H1 (cell line): Measurements from ENCODE around the gene NCAPG2. TPM values are rescaled to one million over a fixed set of nuclear protein-coding genes. Genes with fewer than 3 reads are reported as not detected.

Source experiments
- CTCF ChIA-PET: fragments of 300-600 bp; sonication (Branson Sonifier 250); formaldehyde crosslinking; loops from one replicate; lab custom pipeline; 2021; ENCODE audit not compliant: partially characterized antibody; lab: Charles Lee
- POLR2A ChIA-PET: fragments of 300-600 bp; sonication (Branson Sonifier 250); formaldehyde crosslinking; loops from one replicate; lab custom pipeline; 2021; ENCODE audit warnings: inconsistent platforms; ENCODE audit not compliant: partially characterized antibody; lab: Charles Lee
- DNase-seq, 2 experiments: peaks; one replicate each; pipeline versions ENCODE4 v3.0.0 to v3.0.0-alpha.2; 2010 to 2022; ENCODE audit warnings: low spot score in 2 of 2, low read depth in 1 of 2, mixed read lengths in 1 of 2
- FAIRE-seq: peaks from 2 replicates; lab custom pipeline; 2011; peaks lifted over from hg19 to GRCh38; lab: Jason Lieb, UNC
- H2AFZ ChIP-seq: 2 replicates; pipeline ENCODE4 v1.8.1; 2012; ENCODE audit warnings: low read length, inconsistent platforms
- H2AK5ac ChIP-seq: 2 replicates; pipeline ENCODE4 v1.6.1; 2013; ENCODE audit warnings: low read depth, low read length
- H2BK120ac ChIP-seq: replicated peaks from 2 replicates; pipeline ENCODE3; 2013; ENCODE audit warnings: low read depth, low read length, inconsistent platforms
- H2BK12ac ChIP-seq: 2 replicates; pipeline ENCODE4 v1.6.1; 2013; ENCODE audit warnings: low read depth, low read length
- H2BK15ac ChIP-seq: 2 replicates; pipeline ENCODE4 v1.6.1; 2013; ENCODE audit warnings: low read length
- H2BK20ac ChIP-seq: 2 replicates; pipeline ENCODE4 v1.6.1; 2013; ENCODE audit warnings: low read length
- H2BK5ac ChIP-seq: 2 replicates; pipeline ENCODE4 v1.6.1; 2013; ENCODE audit warnings: low read depth, low read length
- H3K14ac ChIP-seq: 2 replicates; pipeline ENCODE4 v1.6.1; 2013; ENCODE audit warnings: inconsistent platforms; ENCODE audit not compliant: insufficient read length
- H3K18ac ChIP-seq: 2 replicates; pipeline ENCODE4 v1.6.1; 2013; ENCODE audit warnings: low read length; ENCODE audit errors: extremely low read depth
- H3K23ac ChIP-seq: 2 replicates; pipeline ENCODE4 v1.6.1; 2013; ENCODE audit warnings: inconsistent platforms; ENCODE audit not compliant: insufficient read length
- H3K23me2 ChIP-seq: 2 replicates; pipeline ENCODE4 v1.6.1; 2013; ENCODE audit warnings: low read depth, low read length
- H3K27ac ChIP-seq: 2 replicates; pipeline ENCODE4 v1.6.1; 2011; ENCODE audit warnings: low read depth, low read length, inconsistent platforms
- H3K27me3 ChIP-seq, 4 experiments: replicated peaks in 1 of 4; 1 replicate in 1 of 4; 2 replicates in 3 of 4; pipeline versions ENCODE4 v1.6.1 to v1.8.1; 2011 to 2013; ENCODE audit warnings: low read length in 3 of 4, mild to moderate bottlenecking in 3 of 4, inconsistent platforms in 2 of 4, mixed read lengths in 2 of 4, moderate library complexity in 1 of 4; ENCODE audit not compliant: control insufficient read depth in 3 of 4, insufficient read depth in 3 of 4; ENCODE audit errors: extremely low read depth in 1 of 4
- H3K36me3 ChIP-seq, 4 experiments: 2 replicates each; pipeline versions ENCODE4 v1.6.1 to v1.8.1; 2011 to 2013; ENCODE audit warnings: mild to moderate bottlenecking in 4 of 4, low read length in 3 of 4, moderate library complexity in 2 of 4, control low read depth in 1 of 4, inconsistent platforms in 1 of 4; ENCODE audit not compliant: insufficient read depth in 4 of 4, control insufficient read depth in 2 of 4
- H3K4ac ChIP-seq: replicated peaks from 2 replicates; pipeline ENCODE3; 2013; ENCODE audit warnings: low read length, low read depth, mixed read lengths, inconsistent platforms; ENCODE audit not compliant: insufficient read length
- H3K4me1 ChIP-seq, 4 experiments: replicated peaks in 1 of 4; 1 replicate in 1 of 4; 2 replicates in 3 of 4; pipeline versions ENCODE4 v1.6.1 to v1.8.1; 2011 to 2013; ENCODE audit warnings: low read length in 3 of 4, inconsistent platforms in 2 of 4, mixed read lengths in 1 of 4; ENCODE audit not compliant: insufficient read depth in 4 of 4, control insufficient read depth in 3 of 4
- H3K4me2 ChIP-seq, 2 experiments: 2 replicates each; pipeline versions ENCODE4 v1.6.1 to v1.8.1; 2011 to 2013; ENCODE audit warnings: low read depth in 2 of 2, low read length in 2 of 2, control low read depth in 1 of 2, inconsistent platforms in 1 of 2, mild to moderate bottlenecking in 1 of 2; ENCODE audit not compliant: insufficient read depth in 1 of 2
- H3K4me3 ChIP-seq, 4 experiments: fragments of 200-600, 300-600 bp in 1 of 4; sonication (generic), shearing (Covaris generic), sonication (Bioruptor Twin) in 1 of 4; 2 replicates each; pipeline versions ENCODE4 v1.5.1 to v1.8.1; 2011 to 2016; ENCODE audit warnings: low read length in 4 of 4, low read depth in 3 of 4, control low read depth in 2 of 4, inconsistent platforms in 2 of 4, mild to moderate bottlenecking in 2 of 4, mixed read lengths in 1 of 4, moderate library complexity in 1 of 4; ENCODE audit not compliant: insufficient read depth in 2 of 4; ENCODE audit errors: extremely low read depth in 1 of 4
- H3K56ac ChIP-seq: replicated peaks from 2 replicates; pipeline ENCODE3; 2013; ENCODE audit warnings: low read depth, mild to moderate bottlenecking, mixed read lengths, low read length, inconsistent platforms; ENCODE audit not compliant: insufficient read length
- H3K79me1 ChIP-seq: 2 replicates; pipeline ENCODE4 v1.6.1; 2013; ENCODE audit warnings: low read depth, low read length, control low read depth
- H3K79me2 ChIP-seq, 2 experiments: 2 replicates each; pipeline versions ENCODE4 v1.6.1 to v1.8.1; 2012 to 2013; ENCODE audit warnings: low read length in 2 of 2, mild to moderate bottlenecking in 2 of 2, inconsistent platforms in 1 of 2; ENCODE audit not compliant: insufficient read depth in 2 of 2, control insufficient read depth in 1 of 2
- H3K9ac ChIP-seq, 4 experiments: replicated peaks in 1 of 4; 1 replicate in 1 of 4; 2 replicates in 3 of 4; pipeline versions ENCODE4 v1.6.1 to v1.8.1; 2011 to 2013; ENCODE audit warnings: low read depth in 3 of 4, low read length in 3 of 4, control low read depth in 2 of 4, mild to moderate bottlenecking in 2 of 4, moderate library complexity in 2 of 4, inconsistent platforms in 1 of 4; ENCODE audit errors: extremely low read depth in 1 of 4
- H3K9me3 ChIP-seq, 2 experiments: 2 replicates each; pipeline versions ENCODE4 v1.6.1 to v1.8.1; 2012 to 2013; ENCODE audit warnings: mild to moderate bottlenecking in 2 of 2, moderate library complexity in 2 of 2, control low read depth in 1 of 2, inconsistent platforms in 1 of 2, low read depth in 1 of 2, low read length in 1 of 2, mixed read lengths in 1 of 2; ENCODE audit not compliant: insufficient read depth in 2 of 2
- H4K20me1 ChIP-seq, 2 experiments: replicated peaks in 1 of 2; 2 replicates each; pipeline versions ENCODE3 to v1.8.1; 2011 to 2013; ENCODE audit warnings: inconsistent platforms in 2 of 2, low read length in 2 of 2, mild to moderate bottlenecking in 1 of 2; ENCODE audit not compliant: insufficient read depth in 2 of 2, control insufficient read depth in 1 of 2
- H4K5ac ChIP-seq: 2 replicates; pipeline ENCODE4 v1.6.1; 2013; ENCODE audit warnings: low read length, low read depth, mixed read lengths, inconsistent platforms; ENCODE audit not compliant: insufficient read length
- H4K8ac ChIP-seq: 2 replicates; pipeline ENCODE4 v1.8.0; 2013; ENCODE audit warnings: mild to moderate bottlenecking, moderate library complexity, low read length, inconsistent platforms; ENCODE audit not compliant: insufficient read depth; ENCODE audit errors: extremely low read depth
- H4K91ac ChIP-seq: replicated peaks from 2 replicates; pipeline ENCODE3; 2013; ENCODE audit warnings: low read length, mixed read lengths, inconsistent platforms; ENCODE audit not compliant: insufficient read length
- ATF3 ChIP-seq: IDR thresholded peaks from 2 replicates; pipeline ENCODE4 v1.6.1; 2011; ENCODE audit warnings: low read depth, mild to moderate bottlenecking, low read length; ENCODE audit not compliant: insufficient read depth
- BRCA1 ChIP-seq: IDR thresholded peaks from 2 replicates; pipeline ENCODE4 v1.6.1; 2012; ENCODE audit warnings: low read depth, low read length, improper control_type of control experiment
- EZH2 ChIP-seq: fragments of 200-600 bp; sonication (generic); IDR thresholded peaks from 2 replicates; pipeline ENCODE4 v1.7.1; 2012; ENCODE audit warnings: low read depth, mild to moderate bottlenecking, moderate library complexity, low read length, inconsistent platforms; ENCODE audit not compliant: severe bottlenecking
- FOSL1 ChIP-seq: IDR thresholded peaks from 2 replicates; pipeline ENCODE4 v1.6.1; 2011; ENCODE audit warnings: mild to moderate bottlenecking, low read depth, low read length, moderate library complexity; ENCODE audit not compliant: insufficient read depth
- GTF2F1 ChIP-seq: IDR thresholded peaks from 2 replicates; pipeline ENCODE4 v1.6.1; 2012; ENCODE audit warnings: low read depth, low read length, improper control_type of control experiment, borderline replicate concordance
- HDAC6 ChIP-seq: IDR thresholded peaks from one replicate; pipeline ENCODE4 v1.7.1; 2012; ENCODE audit warnings: low read depth, mild to moderate bottlenecking, inconsistent platforms, low read length, moderate library complexity
- KDM4A ChIP-seq: IDR thresholded peaks from one replicate; pipeline ENCODE4 v1.7.1; 2012; ENCODE audit warnings: low read depth, mild to moderate bottlenecking, moderate library complexity, low read length, inconsistent platforms; ENCODE audit not compliant: severe bottlenecking
- RFX5 ChIP-seq: IDR thresholded peaks from 2 replicates; pipeline ENCODE4 v1.6.1; 2011; ENCODE audit warnings: low read depth, low read length, improper control_type of control experiment, borderline replicate concordance
- SP4 ChIP-seq: IDR thresholded peaks from 2 replicates; pipeline ENCODE4 v1.6.1; 2012; ENCODE audit warnings: low read length, inconsistent platforms
- USF2 ChIP-seq: IDR thresholded peaks from 2 replicates; pipeline ENCODE4 v1.6.1; 2011; ENCODE audit warnings: low read length, improper control_type of control experiment
- WGBS, 2 experiments: shearing (Covaris generic) in 1 of 2; methylation state at CpG; one replicate each; pipeline versions ENCODE4 v1.1.6 to v1.1.7; 2013 to 2015; ENCODE audit warnings: low lambda C conversion rate in 2 of 2, mixed read lengths in 2 of 2, inconsistent platforms in 1 of 2, low coverage in 1 of 2, missing lambda C conversion rate in 1 of 2; ENCODE audit not compliant: insufficient replicate concordance in 2 of 2, insufficient coverage in 1 of 2, insufficient read length in 1 of 2; ENCODE audit errors: extremely low coverage in 1 of 2, missing lambda C conversion rate in 1 of 2; 5-methylcytosine and 5-hydroxymethylcytosine counted together
- polyA plus RNA-seq, 7 experiments: library from polyadenylated mRNA; depleted of rRNA in 3 of 7; stranded (reverse) in 5 of 7; unstranded in 2 of 7; fragments of >200 nt in 5 of 7; fragments of 200-250 nt in 2 of 7; gene quantifications; 1 replicate in 5 of 7; 2 replicates in 1 of 7; 4 replicates in 1 of 7; pipeline versions ENCODE4 v1.2.1 to v1.2.3, GENCODE V29; 2011 to 2013; ENCODE audit warnings: missing spikeins in 2 of 7, mixed read lengths in 2 of 7
- total RNA-seq: library from RNA; stranded (reverse); fragmentation: NEBNext Ultra II Directional; extraction: Animal tissue kit (Norgen Biotek cat#: 25700); gene quantifications from 2 replicates; pipeline ENCODE4 v1.2.1, GENCODE V29; 2021

The NCAPG2 gene
- total and polyA plus RNA-seq, 2 of the 8 experiments (the other 6 are each of a cell fraction or from before 2014, with no cell fraction given), result 49.9 to 119 TPM

GRCh38 chr7:158648787-158649186 is 55.8 kb downstream of the NCAPG2 start:
- no peak overlapping the region for H3K4me2 ChIP-seq
- H3K14ac ChIP-seq, result no peak overlapping the region
- H2AFZ ChIP-seq, result no peak overlapping the region
- no peaks in the 10 kb centered on the region for H3K9me3 ChIP-seq
- no peak overlapping the region for H4K8ac ChIP-seq
- 95% methylated on average over 9 of the region's 9 CpGs; no CpG with 5 or more reads in 1 of the 2 experiments for WGBS, 2 experiments
- no peak overlapping the region for H2BK15ac ChIP-seq
- no peak overlapping the region for H2BK20ac ChIP-seq
- no peak overlapping the region for H3K4me3 ChIP-seq
- H3K18ac ChIP-seq, result no peak overlapping the region
- POLR2A ChIA-PET, result no interaction called here
- no peak overlapping the region for H2BK120ac ChIP-seq
- DNase-seq, result no peak
- H4K20me1 ChIP-seq, result peaks cover 0 to 4% of the 10 kb centered on the region in 2 experiments
- no peak overlapping the region for H3K27ac ChIP-seq
- peaks cover 3 to 22% of the 10 kb centered on the region in 2 experiments for H3K79me2 ChIP-seq
- no peaks in the 10 kb centered on the region for H3K27me3 ChIP-seq
- no peak overlapping the region for H3K56ac ChIP-seq
- H3K79me1 ChIP-seq, result peaks cover 3% of the 10 kb centered on the region
- no peak overlapping the region for H3K4ac ChIP-seq
- CTCF ChIA-PET, result no interaction called here
- peaks cover 30 to 84% (median 64%) of the 10 kb centered on the region in 4 experiments for H3K36me3 ChIP-seq
- no peak overlapping the region for H3K9ac ChIP-seq
- H3K23me2 ChIP-seq, result peaks cover 2% of the 10 kb centered on the region; the same call in 1 of the 2 replicates
- no peak overlapping the region for H4K5ac ChIP-seq
- H2AK5ac ChIP-seq, result no peak overlapping the region
- no peak overlapping the region for H2BK5ac ChIP-seq
- H2BK12ac ChIP-seq, result no peak overlapping the region
- no peak overlapping the region for H4K91ac ChIP-seq
- no peak overlapping the region for H3K23ac ChIP-seq
- FAIRE-seq, result peak; percentile 70
- no peaks in the 10 kb centered on the region for H3K4me1 ChIP-seq
- TF ChIP-seq HDAC6 (no peak), KDM4A (no peak), BRCA1 (no peak), EZH2 (no peak), SP4 (no peak), ATF3 (no peak), USF2 (no peak), GTF2F1 (no peak), RFX5 (no peak), FOSL1 (no peak)
